Lower lobe of right lung (tissue), 2 donors: ENCODE measurements around the gene GIPC1. TPM values are rescaled to one million over a fixed set of nuclear protein-coding genes. Genes with fewer than 3 reads are reported as not detected.

Experiments used
- ATAC-seq, 2 donors: fragments of 200-7000 bp; cut with Tn5 transposase; one replicate each; pipeline ENCODE4 v1.9.1; 2020 to 2022; ENCODE audit warnings: mild to moderate bottlenecking in 2 of 2, moderate library complexity in 2 of 2
- DNase-seq: peaks from one replicate; pipeline ENCODE4 v3.0.0-alpha.2; 2020
- H3K27ac ChIP-seq: fragments of 200-600 bp; one replicate; pipeline ENCODE4 v1.8.0; 2022
- H3K27me3 ChIP-seq: fragments of 200-600 bp; one replicate; pipeline ENCODE4 v1.8.0; 2022; ENCODE audit warnings: low read depth
- H3K36me3 ChIP-seq: fragments of 200-600 bp; one replicate; pipeline ENCODE4 v1.8.0; 2022; ENCODE audit warnings: mild to moderate bottlenecking
- H3K4me1 ChIP-seq: fragments of 200-600 bp; one replicate; pipeline ENCODE4 v1.8.0; 2022
- H3K4me3 ChIP-seq: fragments of 200-600 bp; one replicate; pipeline ENCODE4 v1.8.0; 2022; ENCODE audit warnings: mild to moderate bottlenecking
- H3K9me3 ChIP-seq: fragments of 200-600 bp; one replicate; pipeline ENCODE4 v1.8.0; 2022
- intact Hi-C: fragments of 100-400 bp; cut with DNase I; formaldehyde crosslinking; loops from one replicate; pipeline ENCODE4 v1.11.0; 2022
- total RNA-seq: library from RNA; stranded (reverse); fragmentation: NEBNext Ultra II Directional; extraction: Animal tissue kit (Norgen Biotek cat#: 25700); gene quantifications from one replicate; pipeline ENCODE4 v1.2.1, GENCODE V29; 2021
- TF ChIP-seq, protein P1 (sequence below): fragments of 200-600 bp; IDR thresholded peaks from one replicate; pipeline ENCODE4 v1.8.0; 2022; ENCODE audit warnings: antibody characterized with exemption, mild to moderate bottlenecking
- donor health status: DM: no; HTN: yes; CAD: no; lungs with severe emphysema.

GIPC1 gene
- total RNA-seq, 1 donor from 2014 or later: 72.1 TPM

DNA sequence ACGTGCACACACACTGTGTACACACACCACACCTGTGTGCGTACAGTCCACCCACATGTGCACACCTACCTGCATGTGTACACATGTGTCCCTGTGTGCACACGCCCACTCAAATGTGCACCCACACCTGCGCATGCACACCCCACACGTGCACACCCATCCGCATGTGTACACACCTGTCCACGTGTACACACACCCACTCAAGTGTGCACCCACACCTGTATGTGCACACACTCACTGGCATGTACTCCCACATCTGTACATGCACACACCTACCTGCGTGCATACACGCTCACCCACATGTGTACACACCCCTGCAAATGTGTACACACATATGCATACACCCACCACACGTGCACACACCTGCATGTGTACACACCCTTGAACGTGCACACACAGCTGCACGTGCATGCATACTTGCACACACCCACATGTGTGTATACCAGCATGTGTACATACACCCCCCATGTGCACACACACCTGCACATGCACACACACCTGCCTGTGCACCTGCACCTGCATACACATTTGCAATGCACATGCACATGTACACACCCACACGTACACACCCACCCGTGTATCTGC is 52.2 kb downstream of the GIPC1 start:
- H3K36me3 ChIP-seq: peaks cover 78% of the 10 kb centered on the region
- intact Hi-C loops: no loop called here
- no peaks in the 10 kb centered on the region for H3K9me3 ChIP-seq
- H3K27me3 ChIP-seq: no peaks in the 10 kb centered on the region
- ATAC-seq (no peak), DNase-seq (no peak)
- no peak overlapping the region for H3K27ac ChIP-seq
- TF ChIP-seq, protein P1, sequence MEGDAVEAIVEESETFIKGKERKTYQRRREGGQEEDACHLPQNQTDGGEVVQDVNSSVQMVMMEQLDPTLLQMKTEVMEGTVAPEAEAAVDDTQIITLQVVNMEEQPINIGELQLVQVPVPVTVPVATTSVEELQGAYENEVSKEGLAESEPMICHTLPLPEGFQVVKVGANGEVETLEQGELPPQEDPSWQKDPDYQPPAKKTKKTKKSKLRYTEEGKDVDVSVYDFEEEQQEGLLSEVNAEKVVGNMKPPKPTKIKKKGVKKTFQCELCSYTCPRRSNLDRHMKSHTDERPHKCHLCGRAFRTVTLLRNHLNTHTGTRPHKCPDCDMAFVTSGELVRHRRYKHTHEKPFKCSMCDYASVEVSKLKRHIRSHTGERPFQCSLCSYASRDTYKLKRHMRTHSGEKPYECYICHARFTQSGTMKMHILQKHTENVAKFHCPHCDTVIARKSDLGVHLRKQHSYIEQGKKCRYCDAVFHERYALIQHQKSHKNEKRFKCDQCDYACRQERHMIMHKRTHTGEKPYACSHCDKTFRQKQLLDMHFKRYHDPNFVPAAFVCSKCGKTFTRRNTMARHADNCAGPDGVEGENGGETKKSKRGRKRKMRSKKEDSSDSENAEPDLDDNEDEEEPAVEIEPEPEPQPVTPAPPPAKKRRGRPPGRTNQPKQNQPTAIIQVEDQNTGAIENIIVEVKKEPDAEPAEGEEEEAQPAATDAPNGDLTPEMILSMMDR: no peak
- H3K4me1 ChIP-seq: peaks cover 24% of the 10 kb centered on the region
- no peak overlapping the region for H3K4me3 ChIP-seq

DNA sequence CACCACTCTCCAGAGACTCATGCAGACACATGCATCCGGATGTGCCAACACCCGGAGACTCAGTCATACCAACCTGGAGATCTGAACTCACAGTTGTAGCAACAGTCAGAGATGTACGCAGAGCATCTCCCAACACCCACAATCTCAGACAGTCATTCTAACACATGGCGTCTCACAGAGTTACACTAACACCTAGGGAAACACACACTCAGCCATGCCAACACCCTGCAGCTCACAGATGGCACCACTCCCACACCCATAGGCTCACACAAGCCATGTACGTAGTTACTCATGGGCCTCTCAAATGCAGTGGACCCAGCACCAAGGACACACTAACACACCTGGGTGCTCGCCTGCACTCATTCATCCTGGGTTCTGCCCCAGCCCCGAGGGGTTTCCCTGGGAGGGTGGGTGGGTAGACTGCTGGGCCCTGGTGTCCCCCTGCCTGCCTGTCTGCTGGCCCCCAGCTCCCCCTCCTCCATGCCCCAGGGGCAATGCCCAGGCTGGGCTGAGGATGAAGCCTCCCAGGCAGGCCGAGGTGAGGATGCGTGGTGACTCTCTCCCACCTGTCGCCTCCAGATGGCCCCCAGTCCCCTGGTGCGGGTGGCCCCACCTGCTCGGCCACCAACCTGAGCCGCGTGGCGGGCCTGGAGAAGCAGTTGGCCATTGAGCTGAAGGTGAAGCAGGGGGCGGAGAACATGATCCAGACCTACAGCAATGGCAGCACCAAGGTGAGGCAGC is 52.9 kb downstream of the GIPC1 start:
- DNase-seq: no peak
- no peaks in the 10 kb centered on the region for H3K9me3 ChIP-seq
- H3K27ac ChIP-seq: no peak overlapping the region
- H3K36me3 ChIP-seq: peaks cover 71% of the 10 kb centered on the region
- peaks cover 30% of the 10 kb centered on the region for H3K4me1 ChIP-seq
- TF ChIP-seq, protein P1: no peak
- no peak overlapping the region for H3K4me3 ChIP-seq
- no peaks in the 10 kb centered on the region for H3K27me3 ChIP-seq
- intact Hi-C loops: no loop called here
- ATAC-seq: no peak

DNA sequence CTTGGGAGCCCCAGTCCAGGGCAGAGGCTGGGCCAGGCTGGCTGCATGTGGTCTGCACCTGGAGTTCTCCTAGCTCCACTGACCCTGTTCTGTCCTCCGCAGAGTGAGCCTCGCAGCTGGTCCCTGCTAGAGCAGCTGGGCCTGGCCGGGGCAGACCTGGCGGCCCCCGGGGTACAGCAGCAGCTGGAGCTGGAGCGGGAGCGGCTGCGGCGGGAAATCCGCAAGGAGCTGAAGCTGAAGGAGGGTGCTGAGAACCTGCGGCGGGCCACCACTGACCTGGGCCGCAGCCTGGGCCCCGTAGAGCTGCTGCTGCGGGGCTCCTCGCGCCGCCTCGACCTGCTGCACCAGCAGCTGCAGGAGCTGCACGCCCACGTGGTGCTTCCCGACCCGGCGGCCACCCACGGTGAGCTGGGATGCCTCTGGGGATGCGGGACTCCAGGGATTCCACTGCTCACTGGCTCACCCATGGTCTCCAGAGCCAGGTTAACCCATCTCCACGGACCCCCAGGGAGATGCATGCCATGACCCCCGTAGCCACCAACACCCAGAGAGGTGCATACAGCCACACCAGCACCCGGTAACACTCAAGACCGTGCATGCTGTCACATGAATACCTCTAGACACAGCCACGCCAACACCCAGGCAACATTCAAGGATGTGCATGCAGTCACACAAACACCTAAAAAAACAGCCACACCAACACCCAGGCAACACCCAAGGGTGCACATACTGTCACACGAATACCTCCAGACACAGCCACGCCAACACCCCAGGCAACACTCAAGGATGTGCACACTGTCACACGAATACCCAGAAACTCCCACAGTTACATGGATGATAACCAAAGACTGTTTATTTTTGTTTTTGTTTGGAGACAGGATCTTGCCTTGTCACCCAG is 54.6 kb downstream of the GIPC1 start:
- Histone ChIP-seq H3K9me3 (no peaks in the 10 kb centered on the region), H3K27me3 (no peaks in the 10 kb centered on the region), H3K36me3 (peaks cover 58% of the 10 kb centered on the region), H3K27ac (peak overlapping the region; percentile 68), H3K4me3 (peak overlapping the region; percentile 57), H3K4me1 (peaks cover 47% of the 10 kb centered on the region)
- intact Hi-C loops: no loop called here
- ATAC-seq (peak; percentile 2 to 9), DNase-seq (no peak)
- TF ChIP-seq, protein P1: no peak

DNA sequence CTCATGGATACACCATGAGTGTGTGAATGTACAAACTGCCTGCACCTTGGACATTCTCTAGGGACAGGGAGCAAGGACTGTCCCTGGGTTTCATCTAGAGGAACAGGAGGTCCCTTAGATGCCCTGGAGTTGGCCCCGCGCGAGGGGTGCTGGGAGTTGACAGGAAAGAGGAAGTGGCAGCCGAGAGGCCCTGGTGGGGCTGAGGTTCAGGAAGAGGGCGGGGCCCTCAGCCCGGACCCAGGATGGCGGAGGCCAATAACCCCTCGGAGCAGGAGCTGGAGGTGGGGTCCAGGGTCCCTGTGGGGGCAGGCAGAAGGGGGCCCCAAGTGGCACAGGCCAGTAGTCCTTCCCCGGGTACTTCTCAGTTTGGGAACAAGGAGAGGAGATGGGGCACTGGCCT is 55.9 kb downstream of the GIPC1 start:
- peak; percentile 80 to 86 for ATAC-seq
- H3K4me3 ChIP-seq: peak overlapping the region; percentile 57
- H3K27me3 ChIP-seq: no peaks in the 10 kb centered on the region
- TF ChIP-seq, protein P1: no peak
- peaks cover 59% of the 10 kb centered on the region for H3K4me1 ChIP-seq
- H3K9me3 ChIP-seq: no peaks in the 10 kb centered on the region
- peak overlapping the region; percentile 68 for H3K27ac ChIP-seq
- DNase-seq: peak; percentile 93
- H3K36me3 ChIP-seq: peaks cover 52% of the 10 kb centered on the region
- intact Hi-C loops: no loop called here

DNA sequence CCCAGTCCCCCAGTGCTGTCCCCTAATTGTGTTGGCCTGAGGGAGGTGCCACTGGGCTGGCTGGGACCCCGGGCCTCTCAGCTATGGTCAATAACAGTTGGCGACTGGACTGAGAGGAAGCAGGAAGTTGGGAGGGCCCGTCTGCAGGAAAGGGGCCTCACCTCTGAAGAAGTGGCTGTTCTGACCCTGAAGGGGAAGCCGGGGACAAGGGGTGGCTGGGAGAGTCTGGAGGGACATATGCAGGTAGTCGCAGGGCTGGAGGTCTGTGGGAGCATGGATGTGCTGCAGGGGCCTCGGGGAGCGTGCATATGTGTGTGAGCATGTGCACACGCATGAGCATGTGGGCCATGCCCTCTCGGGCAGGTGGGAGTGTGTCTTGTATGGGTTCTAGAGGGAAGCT is 56.9 kb downstream of the GIPC1 start:
- intact Hi-C loops: no loop called here
- Histone ChIP-seq H3K27ac (peak overlapping the region; percentile 68), H3K4me3 (no peak overlapping the region), H3K4me1 (peaks cover 69% of the 10 kb centered on the region), H3K36me3 (peaks cover 41% of the 10 kb centered on the region), H3K27me3 (no peaks in the 10 kb centered on the region), H3K9me3 (no peaks in the 10 kb centered on the region)
- DNase-seq: no peak
- no peak for ATAC-seq
- TF ChIP-seq, protein P1: no peak
